Pulmonary artery endothelial cell (primary cell): ENCODE data around the gene P2RX3. TPM values are rescaled to one million over a fixed set of nuclear protein-coding genes. Genes with fewer than 3 reads are reported as not detected.

Source experiments
- DNase-seq: peaks from one replicate; pipeline ENCODE4 v3.0.0-alpha.2; 2011; ENCODE audit warnings: low read depth, low spot score
- total RNA-seq: library from RNA; depleted of rRNA; stranded (reverse); fragments of >200 nt; gene quantifications from 2 replicates; pipeline ENCODE4 v1.2.3, GENCODE V29; 2014

The P2RX3 gene
- total RNA-seq, 1 donor from 2014 or later = not detected

- DNase-seq = no peak
Observed at GRCh38 chr11:57419146-57419545, 81.0 kb downstream of the P2RX3 start.

- DNase-seq = no peak
Observed at GRCh38 chr11:57421066-57421465, 82.9 kb downstream of the P2RX3 start.

- no peak for DNase-seq
Observed at GRCh38 chr11:57421805-57422204, 83.7 kb downstream of the P2RX3 start.

Other genes starting within 250 kb of the P2RX3 start
- gene LRRC55, start 156.4 kb upstream of the P2RX3 start, total RNA-seq = not detected in 2 replicates
- not detected in 2 replicates for gene APLNR, start 101.1 kb upstream of the P2RX3 start, total RNA-seq
- gene TNKS1BP1, start 13.4 kb upstream of the P2RX3 start, total RNA-seq = 66.1 and 107 TPM in 2 replicates
- 102 and 115 TPM in 2 replicates for gene SSRP1, start 2.5 kb upstream of the P2RX3 start, total RNA-seq
- gene PRG3, start 42.8 kb downstream of the P2RX3 start, total RNA-seq = not detected in 2 replicates
- 0.40 TPM in 1 of 2 replicates, not detected in the other for gene PRG2, start 52.3 kb downstream of the P2RX3 start, total RNA-seq
- 48.0 and 74.0 TPM in 2 replicates for gene SLC43A3, start 88.8 kb downstream of the P2RX3 start, total RNA-seq
- gene RTN4RL2, start 122.2 kb downstream of the P2RX3 start, total RNA-seq = 0.07 TPM in 2 replicates
- 14.1 and 15.6 TPM in 2 replicates for gene SLC43A1, start 177.3 kb downstream of the P2RX3 start, total RNA-seq
- gene TIMM10, start 192.4 kb downstream of the P2RX3 start, total RNA-seq = 52.2 and 74.4 TPM in 2 replicates
- gene SMTNL1, start 199.2 kb downstream of the P2RX3 start, total RNA-seq = not detected in 2 replicates
- 34.5 and 47.3 TPM in 2 replicates for gene UBE2L6, start 229.3 kb downstream of the P2RX3 start, total RNA-seq